PC-9 (cell line): ENCODE measurements around the gene TAF6.

Source experiments
- CTCF ChIP-seq: fragments of 200-600 bp; sonication (generic); conservative IDR thresholded peaks from 2 replicates; pipeline ENCODE4 v1.6.1; 2017; ENCODE audit warnings: mixed run types, antibody characterized with exemption, mild to moderate bottlenecking, moderate library complexity
- EZH2 ChIP-seq: fragments of 200-600 bp; sonication (generic); IDR thresholded peaks from 2 replicates; pipeline ENCODE4 v1.8.0; 2017; ENCODE audit warnings: antibody characterized with exemption, low read depth

DNA sequence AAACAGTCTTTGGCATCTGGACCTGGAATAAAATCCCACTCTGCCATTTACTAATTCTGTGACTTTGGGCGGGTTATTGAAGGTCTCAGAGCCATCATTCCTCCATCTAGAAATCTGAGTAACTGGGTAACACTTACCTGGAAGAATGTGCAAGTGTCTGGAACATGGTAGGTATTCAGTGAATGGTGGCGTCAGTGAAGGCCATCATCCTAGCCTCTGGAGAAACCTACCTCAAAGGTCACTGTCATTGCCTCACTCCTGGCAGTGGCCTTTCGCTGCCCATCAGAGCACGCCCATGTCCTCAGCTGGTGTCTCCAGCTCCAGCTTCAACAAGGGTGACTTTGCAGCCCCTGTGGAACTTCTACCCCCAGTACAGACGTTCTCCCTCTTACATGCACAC lies 44.7 kb upstream of the TAF6 start:
- TF ChIP-seq CTCF (no peak), EZH2 (no peak)
